Hepatocyte (in vitro differentiated cells): Measurements from ENCODE around the gene VWA8.

Experiments used
- CTCF ChIP-seq: fragments of 200-600 bp; sonication (generic); IDR thresholded peaks from 2 replicates; pipeline ENCODE4 v1.5.1; 2016; ENCODE audit warnings: antibody characterized with exemption, mild to moderate bottlenecking; ENCODE audit not compliant: poor library complexity
- EZH2 ChIP-seq: fragments of 200-600 bp; sonication (generic); IDR thresholded peaks from 2 replicates; pipeline ENCODE4 v1.6.1; 2016; ENCODE audit warnings: antibody characterized with exemption, mild to moderate bottlenecking, borderline replicate concordance
- EZH2phosphoT487 ChIP-seq: fragments of 200-600 bp; sonication (generic); IDR thresholded peaks from one replicate; pipeline ENCODE4 v1.6.1; 2018; ENCODE audit warnings: antibody characterized with exemption, mild to moderate bottlenecking, low read depth, moderate library complexity; ENCODE audit not compliant: unreplicated experiment, severe bottlenecking

DNA sequence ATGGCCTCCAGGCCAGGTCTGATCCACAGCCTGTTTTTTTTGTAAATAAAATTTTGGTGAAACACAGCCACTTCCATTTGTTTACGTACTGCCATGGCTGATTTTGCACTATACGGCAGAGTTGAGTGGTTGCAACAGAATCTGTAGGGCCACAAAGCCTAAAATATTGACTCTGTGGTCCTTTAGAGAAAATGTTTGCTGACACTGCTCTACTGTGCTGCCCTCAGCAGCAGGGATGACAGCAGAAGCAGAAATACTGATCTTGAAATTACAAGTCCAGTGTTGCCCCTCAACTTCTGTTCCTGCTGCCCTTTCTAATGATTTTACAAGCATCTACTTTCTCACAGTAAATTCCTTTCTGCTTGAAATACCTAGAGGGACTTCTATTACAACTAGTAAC is 258.4 kb downstream of the VWA8 start:
- no peak for TF ChIP-seq CTCF
- TF ChIP-seq EZH2phosphoT487 = no peak
- TF ChIP-seq EZH2 = no peak
